HG03342 (cell line): ENCODE results near the gene GADL1.

Experiments used
- ATAC-seq: cut with Tn5 transposase; IDR thresholded peaks from one replicate; pipeline ENCODE4 v1.9.1; 2021; ENCODE audit warnings: mild to moderate bottlenecking, moderate library complexity; ENCODE audit not compliant: unreplicated experiment

Gene GADL1

DNA sequence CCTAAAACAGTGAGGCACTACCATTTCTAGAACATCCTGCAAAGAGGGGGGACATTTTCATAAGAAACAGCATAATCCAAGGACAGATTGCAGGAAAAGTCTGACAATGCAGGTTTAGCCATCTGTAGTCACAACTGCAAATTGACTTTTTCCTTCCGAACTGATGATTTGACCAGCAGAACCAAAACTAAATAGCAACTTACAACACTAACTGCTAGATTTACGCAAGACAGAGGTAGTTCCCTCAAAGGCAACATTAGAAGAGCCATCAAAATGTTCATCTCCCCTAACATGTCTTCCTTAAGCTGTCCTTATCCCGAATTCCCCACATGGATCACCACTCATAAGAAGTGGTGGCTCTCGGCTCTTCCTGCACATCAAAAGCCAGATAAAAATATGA is 129.6 kb downstream of the GADL1 start:
- no peak for ATAC-seq

DNA sequence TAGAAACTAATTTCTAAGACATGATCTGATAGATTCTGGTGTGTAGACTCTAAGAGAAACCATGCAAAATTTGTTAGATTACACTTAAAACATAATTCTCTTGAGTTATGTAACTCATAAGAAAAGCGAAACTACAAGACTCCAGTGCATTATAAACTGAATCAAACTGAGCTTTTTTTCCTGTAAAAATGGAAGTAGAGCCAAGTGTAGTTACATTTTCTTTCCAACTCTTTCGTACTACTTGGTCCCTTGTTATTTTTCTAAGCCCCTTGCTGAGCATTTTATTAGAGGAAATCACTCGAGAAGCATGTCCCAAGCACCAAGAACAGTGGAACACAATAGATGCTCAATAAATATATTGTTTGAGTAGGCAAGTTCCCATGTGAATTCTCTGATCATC is 130.2 kb downstream of the GADL1 start:
- ATAC-seq = no peak

DNA sequence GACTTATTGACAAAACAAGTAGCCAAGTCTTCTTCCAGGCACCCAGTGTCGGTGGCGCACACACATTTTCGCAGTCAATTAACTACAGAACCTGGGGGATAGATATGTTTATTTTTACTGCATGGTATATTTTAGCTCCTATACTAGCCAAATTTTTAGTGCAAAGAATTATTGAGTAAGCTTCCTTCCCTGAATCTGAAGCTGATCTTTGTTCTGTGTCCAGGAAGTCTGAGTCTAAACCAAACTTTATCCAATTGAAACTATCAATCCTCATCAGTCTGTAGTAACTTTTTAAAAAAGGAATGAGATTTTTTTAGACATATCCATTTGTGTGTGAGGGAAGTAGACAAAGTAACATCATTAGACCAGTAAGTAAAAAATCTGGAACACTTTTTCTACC is 133.1 kb downstream of the GADL1 start:
- ATAC-seq = no peak

DNA sequence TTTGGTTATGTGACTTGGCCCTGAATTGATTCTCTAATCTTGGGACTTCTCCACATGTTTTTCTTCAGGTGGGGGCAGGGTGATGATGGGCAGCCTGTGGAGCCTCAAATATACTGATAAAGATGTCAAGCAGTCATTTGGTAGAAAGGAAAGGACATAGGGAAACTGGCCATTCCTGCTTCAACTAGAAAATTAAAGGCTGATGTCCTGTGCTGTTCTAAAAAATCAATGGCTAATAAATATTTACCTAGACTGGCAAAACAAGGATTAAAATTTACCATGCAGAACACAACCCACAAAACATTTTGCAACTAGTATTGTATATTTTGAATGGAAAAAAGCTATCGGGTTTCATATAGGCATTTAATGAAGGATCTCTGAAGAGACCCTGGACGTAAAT is 133.7 kb downstream of the GADL1 start:
- ATAC-seq = no peak

DNA sequence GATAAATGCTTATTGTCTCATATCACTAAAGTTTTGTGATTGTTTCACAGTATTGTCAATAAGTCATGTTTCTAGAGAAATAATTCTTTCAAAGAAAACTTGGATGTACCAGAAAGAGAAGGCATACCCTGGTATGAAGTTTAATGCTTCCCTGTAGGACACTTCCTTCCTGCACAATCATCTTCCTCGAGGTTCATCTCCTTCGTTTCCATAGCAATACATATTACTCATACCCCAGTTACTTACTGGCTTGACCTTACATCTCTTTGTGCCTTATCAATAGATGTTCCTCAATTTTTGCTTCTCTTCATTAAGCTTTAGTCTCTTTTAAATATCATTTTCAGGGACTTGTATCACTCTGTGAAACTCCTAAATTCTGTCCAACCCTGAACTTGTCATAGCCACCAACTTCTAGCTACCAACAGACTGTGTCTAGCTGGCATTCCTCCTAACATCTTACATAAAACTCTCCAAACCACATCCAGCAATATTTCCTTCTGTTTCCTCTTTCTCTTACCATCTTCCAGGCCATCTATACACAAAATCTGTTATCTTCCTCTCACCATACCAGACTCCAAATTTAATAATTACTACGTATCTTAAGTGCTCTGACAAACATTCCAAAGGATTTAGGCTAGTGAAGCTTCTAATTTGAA is 134.3 kb downstream of the GADL1 start:
- no peak for ATAC-seq

DNA sequence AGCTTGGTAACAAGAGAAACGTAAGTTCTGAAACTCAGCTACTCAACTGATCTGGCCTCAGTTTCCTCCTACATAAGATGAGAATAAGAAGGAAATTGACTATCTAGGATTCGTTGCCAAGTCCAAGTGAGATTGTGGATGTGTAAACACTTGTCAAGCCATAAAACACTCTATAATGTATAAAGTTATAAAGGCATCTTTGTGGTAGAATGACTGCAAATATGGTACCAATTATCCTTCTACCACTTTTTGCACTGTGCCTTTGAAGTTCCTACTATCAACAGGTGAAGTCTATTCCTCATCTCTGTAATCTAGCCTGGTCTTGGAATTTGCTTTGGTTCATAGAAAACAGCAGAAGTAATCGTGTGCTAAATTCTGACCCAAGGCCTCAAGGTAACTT is 138.2 kb downstream of the GADL1 start:
- ATAC-seq = no peak

DNA sequence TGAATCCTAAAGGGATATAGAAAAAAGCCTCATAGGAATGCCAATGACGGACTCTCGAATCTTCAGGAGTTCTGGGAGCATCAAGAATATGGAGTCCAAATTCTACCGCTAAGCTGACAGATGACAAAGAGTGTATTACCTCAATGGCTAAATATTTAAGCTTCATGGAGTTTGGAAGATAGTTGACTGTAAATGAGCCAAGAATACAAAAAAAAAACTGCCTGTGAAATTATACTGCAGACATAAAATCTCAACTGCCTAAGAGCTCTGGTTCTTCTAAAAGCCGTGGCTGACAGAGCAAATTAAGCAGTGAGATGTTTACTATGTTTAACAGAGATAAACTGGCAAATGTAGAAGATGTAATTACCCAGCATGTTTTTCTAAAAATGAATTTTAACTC is 140.0 kb downstream of the GADL1 start:
- ATAC-seq = no peak

DNA sequence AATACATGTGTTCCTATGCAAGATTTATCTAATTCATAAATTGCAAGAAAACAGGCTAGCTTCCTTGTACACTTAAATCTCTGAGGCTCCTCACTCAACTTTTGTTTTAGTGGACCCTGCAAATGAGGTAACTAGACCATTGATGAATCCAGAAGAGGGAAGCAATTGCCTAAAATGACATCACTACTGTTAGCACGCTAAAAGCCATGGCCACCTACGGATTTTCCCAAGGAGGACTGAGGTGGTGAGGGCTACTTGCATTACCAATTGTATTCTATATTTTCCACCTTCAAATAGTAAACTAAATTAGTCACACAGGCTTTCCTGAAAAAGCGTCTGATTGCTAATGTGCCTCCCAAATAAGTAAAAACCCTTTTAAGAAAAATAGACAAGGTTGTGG is 140.7 kb downstream of the GADL1 start:
- no peak for ATAC-seq

DNA sequence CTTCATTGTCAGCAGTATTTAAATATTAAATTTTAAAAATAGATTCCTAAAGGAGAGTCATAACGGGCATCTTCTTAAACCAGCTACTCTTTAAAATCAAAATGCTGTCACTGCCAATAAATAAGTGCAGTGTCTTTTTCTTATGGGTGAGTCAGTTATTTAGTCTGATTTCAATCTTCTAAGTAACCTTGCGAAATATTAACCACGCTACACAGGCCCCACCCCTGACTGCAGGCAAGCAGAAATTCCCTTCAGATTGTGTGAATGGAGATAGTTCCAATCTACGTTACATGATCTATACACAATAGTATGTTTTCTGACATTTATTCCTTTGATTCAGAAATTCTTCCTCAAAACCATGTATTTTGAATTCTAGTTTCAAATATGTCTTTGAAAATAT is 141.5 kb downstream of the GADL1 start:
- no peak for ATAC-seq

DNA sequence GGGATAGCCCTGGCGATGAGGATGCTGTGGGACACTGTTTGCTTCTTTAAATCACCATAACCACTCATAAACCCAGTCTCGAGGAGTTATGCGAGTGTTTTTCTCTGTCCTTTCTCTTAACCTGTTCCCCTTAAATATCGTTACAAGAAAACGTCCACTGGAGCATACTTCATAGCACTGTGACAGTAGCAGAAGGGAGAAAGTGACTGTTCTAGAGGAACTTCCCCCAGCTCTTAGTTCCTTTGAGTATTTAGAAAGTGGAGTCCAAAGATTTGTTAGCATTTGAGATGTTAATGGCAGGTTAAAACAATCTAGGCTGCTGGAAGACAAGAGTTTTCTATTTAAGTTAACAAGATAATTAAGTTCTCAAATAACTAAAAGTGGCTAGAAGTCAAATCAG is 142.0 kb downstream of the GADL1 start:
- ATAC-seq = no peak

DNA sequence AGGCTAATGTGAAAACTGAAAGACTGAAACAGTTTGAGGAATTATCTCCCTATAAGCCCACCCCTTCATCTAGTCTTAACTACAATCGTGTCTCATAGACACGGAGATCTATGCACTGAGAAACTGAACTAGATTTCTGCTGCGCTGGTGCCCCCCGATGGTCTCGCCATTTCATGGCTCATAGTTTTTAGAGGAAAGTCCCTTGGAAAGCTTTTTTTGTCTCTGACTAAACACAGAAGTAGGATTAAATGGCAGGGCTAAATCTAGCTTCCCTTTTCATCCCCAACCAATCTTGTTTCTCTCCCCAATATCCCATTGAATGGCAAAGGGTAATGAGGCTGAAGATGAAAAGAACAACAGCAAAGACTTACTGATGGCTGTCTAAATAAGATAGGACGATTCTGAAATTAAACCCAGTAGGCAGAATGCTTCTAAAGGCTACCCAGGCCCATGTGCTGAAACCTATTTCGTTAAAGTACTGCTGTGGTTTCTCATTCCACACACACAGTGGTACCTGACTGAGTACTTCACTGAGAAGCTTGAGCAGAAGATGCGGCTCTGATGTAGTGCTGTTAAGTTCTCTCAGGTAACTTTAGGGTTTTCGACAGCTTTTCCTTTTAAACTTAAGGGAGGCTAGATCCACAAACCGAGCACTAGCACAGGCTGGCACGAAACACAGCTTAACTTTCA is 142.7 kb downstream of the GADL1 start:
- no peak for ATAC-seq

DNA sequence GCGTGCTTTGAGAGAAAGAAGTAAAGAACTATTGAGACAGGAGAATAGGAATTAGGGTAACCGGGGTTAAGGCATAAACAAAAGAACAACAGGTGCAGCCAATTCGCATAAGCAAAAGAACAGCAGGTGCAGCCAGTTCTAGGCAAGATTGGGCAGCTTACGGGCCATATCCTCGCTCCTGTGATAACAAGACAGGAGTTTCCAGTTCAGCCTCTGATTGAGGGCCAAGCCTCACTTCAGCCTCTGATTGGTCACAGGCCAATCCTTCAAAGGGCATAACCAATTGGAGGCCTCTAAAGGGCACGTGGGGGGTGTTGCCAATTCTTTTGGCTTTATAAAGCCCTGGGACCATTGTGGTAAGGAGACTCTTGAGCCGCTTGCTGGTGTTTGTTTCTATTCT is 143.5 kb downstream of the GADL1 start:
- ATAC-seq = no peak

DNA sequence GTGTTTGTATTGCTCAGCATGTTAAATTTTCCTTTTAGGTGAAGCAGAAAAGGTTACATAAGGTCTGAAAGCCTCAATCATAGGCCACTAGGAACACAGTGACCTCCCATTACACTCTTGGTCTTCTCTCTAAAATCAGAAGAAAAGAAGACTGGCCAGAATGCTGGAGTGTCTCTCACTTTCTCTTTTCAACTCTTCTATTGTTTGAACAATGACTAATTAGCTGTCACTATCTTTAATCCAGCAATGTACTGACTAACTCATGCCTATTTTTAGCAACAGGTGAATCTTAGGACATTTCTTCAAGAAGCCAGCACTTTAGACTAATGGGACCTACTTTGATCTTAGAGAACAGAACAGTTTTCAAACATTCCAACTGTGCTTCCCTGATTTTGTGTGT is 145.2 kb downstream of the GADL1 start:
- ATAC-seq = no peak

DNA sequence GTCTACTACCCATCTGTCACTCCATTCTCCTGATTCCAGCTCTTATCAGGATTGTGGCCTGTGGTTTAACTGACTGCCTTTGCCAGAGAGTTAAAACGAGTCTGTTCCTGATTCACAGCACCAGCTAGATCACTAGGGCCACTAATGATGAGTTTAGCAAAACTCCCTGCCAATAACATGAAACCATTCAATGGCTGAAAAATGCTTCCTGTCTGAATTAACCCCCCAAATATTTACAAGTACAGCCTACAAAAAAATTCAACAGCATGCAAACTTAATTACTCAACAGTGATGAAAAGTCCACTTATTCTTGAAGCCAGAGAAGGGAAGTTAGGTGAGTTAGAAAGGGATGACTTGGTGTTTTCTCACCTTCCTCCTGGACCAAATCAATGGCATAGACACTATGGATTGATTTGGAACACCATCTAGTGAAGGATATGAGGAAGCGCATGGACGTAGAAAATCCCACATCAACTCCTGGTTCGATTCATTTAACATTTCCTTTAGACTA is 146.6 kb downstream of the GADL1 start:
- ATAC-seq = no peak

DNA sequence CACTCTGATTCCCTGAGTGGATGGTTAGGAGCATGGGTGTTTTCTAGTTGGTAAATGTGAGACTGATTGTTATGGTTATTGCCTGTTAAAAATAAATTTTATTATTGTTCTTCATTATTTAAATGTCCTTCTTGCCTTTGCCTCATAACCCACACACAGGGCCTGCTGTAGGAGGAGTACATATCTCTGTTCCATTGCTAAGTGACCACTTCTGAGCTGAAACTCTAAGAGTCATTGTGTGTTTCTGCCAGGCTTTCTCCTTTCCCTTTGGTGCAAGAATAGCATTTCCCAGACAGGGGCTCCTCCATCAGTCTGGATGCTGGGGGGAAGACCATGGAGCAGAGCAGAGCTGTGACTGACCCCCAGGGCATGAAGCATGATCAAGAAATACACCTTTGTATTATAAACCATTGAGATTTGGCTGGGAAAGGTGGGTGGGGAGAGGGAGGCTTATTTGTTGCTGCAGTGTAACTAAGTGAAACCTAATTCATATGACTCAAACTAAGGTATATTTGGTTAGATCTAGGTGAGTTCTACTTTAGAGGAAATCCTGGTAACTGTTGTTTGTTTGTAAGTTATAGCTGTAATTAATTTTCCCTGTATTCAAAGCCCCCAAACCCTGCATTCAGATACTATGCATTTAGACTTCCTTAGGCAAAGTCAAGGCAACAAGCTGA is 150.7 kb downstream of the GADL1 start:
- no peak for ATAC-seq

DNA sequence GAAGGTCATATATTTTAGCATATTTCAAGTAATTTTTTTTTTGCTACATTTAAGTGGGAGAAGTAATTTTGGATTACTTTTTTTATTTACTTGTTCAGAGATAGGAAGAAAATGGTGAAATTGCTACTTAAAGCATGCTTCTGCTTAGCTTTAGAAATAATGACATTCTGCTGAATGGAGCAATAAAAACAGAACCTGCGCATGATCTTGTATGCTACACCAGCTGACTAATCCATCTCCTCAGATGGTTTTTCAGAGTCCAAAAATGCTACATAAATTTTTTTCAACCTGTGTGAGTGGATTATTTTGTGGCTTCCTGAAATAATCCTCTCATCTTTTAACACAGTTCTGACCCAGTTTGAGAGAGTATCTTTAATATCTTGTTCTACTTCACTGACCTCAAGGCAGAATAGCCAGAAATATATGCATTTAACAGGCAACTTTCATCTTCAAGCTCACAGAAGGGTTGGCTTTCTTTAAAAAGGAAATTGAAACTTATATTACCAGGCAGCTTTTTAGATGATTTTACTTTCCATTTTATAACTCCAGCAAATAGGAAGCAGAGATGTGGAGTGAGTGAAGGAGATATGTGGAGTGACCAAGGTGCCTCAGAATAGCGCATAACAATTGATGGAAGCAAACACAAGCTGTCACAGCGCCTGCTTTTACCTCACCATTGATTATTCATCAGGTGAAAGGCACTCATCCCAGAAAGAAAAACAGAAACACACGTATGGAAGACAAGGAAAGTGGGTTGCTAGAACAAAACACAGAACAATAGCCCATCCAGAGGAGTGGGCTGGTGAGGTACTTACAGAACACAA is 151.5 kb downstream of the GADL1 start:
- no peak for ATAC-seq

DNA sequence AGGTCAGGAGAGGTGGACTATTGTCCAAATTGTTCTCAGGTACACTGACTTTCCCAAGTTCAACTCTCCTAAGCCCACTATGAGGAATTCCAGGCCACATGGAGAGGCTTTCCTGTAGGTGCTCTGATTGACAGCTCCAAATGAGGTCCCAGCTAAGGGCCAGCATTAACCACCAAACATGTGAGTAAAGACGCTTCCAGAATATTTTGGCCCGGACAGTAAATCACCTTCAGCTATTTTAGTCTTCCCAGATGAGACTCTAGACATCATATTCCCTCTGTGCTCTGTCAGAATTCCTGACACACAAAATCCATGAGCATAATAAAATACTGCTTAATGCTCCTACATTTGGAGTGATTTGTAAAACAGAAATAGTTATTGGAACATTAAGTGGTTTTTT is 152.6 kb downstream of the GADL1 start:
- ATAC-seq = no peak

DNA sequence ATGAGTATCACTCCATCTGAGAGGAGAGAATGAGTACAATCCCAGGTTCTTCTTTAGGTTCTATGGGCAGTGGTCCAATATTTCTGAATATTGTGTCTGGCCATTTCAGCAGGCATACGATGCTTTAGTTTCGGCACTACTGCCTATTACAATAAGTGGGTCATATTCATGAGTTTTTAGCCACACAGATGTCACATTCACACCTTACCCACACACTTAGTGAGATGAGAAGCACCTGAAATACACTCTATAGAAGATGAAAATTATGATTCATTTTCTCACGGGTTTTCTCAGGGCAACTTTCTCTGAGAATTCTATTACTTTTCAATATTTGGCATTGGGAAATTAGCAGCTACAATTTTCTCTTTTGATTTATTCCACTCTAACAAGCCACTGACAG is 155.9 kb downstream of the GADL1 start:
- ATAC-seq = no peak

DNA sequence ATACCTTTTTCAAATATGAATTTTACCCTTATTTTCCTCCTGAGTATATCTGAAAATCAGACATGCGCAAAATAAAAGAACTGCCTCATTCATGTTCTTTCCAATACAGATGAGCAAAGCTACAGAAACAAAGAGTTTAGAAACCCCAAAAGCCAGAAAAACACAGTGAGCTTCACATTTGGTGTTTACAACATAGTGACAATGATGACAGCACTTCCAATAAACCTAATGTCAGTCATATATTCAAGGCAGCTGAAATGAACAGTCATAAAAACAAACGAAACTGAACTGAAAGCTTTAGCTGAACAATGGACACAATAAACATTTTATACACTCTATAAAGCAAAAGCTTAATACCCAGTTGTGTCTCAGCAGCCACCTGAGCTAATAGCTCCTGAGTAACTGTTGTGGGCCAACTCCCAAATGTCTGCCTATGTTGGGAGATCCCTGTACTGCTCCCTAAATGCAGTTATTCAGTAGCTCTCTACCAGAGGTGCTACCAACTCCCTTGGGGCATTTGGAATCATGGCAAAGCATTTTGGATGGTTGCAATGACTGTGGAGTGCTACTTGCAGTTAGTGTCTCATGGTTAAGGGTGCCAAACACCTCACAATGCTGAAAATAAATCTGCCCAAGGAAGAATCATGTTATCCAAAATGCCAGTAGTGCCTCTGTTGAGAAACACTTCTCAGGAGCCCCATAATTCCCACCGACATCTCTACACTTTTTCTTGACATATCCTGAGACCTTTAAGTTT is 156.5 kb downstream of the GADL1 start:
- ATAC-seq = no peak

DNA sequence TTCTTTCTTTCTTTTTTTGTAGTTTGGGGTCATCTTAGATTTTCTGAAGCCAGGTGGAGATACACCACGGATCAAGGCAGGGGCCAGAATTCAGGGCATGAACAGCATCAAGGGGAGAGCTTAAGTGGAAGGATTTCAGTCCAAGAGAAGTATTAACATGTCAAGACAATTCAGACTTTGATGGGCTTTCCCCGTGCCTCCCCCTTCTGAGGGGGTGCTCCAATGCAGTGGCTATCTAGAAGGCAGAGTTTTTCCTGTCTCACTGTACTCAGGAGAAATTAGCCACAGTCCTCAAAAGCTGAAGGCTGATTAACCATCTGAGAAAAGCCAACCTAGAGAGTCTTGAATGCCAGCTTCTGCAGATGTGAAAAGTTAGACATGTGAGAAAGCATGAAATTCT is 160.8 kb downstream of the GADL1 start:
- ATAC-seq = no peak

DNA sequence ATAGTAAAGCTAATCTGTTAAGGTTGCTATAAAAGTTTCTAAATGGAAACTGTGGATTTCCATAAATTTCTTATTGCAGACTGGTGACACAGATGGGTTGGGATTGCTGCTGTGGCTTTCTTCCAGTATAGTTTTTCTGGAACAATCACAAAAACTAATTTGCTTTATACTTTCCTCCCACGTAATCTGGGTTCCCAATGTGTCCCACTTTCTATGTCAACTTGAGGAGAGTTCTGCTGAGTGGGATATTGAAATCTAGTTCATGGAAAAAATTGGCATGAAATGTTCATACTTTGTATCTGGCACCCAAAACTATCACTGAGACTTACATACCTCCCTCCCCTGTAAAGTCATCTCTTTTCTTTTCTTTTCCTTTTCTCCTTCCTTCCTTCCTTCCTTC is 161.3 kb downstream of the GADL1 start:
- no peak for ATAC-seq
